ENCODE data around the gene TMEM200B. TPM values are rescaled to one million over a fixed set of nuclear protein-coding genes. Genes with fewer than 3 reads are reported as not detected.
"Not testable (repeated sequence)": the region's sequence is repeated elsewhere in the genome, so short reads cannot be mapped to it uniquely, and the experiment has no call there.

Gene TMEM200B
- total RNA-seq, 3 donors from 2014 or later: 4.5 to 21.0 (median 12.1) TPM

GRCh38 chr1:29112705-29113412, 10.8 kb downstream of the TMEM200B start:
- Histone ChIP-seq H3K9me3 (no peaks in the 10 kb centered on the region), H3K27ac (no peak overlapping the region), H3K36me3 (no peaks in the 10 kb centered on the region), H3K4me3 (no peak overlapping the region), H3K27me3 (no peaks in the 10 kb centered on the region), H3K4me1 (no peaks in the 10 kb centered on the region)
- TF ChIP-seq CTCF (IDR thresholded peaks at IDR 0.05) (no peak), POLR2A (IDR thresholded peaks at IDR 0.05) (no peak)
- DNase-seq (ENCODE audit: low spot score in 2 of 2): no peak
- intact Hi-C loops (cut with DNase I; ENCODE audit: low total_unique reads): no loop called here

- H3K4me1 ChIP-seq; H3K4me3 ChIP-seq; H3K27me3 ChIP-seq; H3K9me3 ChIP-seq; H3K36me3 ChIP-seq; H3K27ac ChIP-seq; DNase-seq (ENCODE audit: low spot score in 2 of 2); intact Hi-C loops (cut with DNase I; ENCODE audit: low total_unique reads): not testable (repeated sequence)
Observed at GRCh38 chr1:29108041-29108440, 15.7 kb downstream of the TMEM200B start.

GRCh38 chr1:29105822-29106221, 17.9 kb downstream of the TMEM200B start:
- no peak for DNase-seq (ENCODE audit: low spot score in 2 of 2)
- H3K27ac ChIP-seq: no peak overlapping the region
- H3K9me3 ChIP-seq: no peaks in the 10 kb centered on the region
- no peaks in the 10 kb centered on the region for H3K36me3 ChIP-seq
- no peaks in the 10 kb centered on the region for H3K27me3 ChIP-seq
- H3K4me3 ChIP-seq: no peak overlapping the region
- TF ChIP-seq CTCF (IDR thresholded peaks at IDR 0.05) (no peak), POLR2AphosphoS5 (IDR thresholded peaks at IDR 0.05) (no peak), POLR2A (IDR thresholded peaks at IDR 0.05) (no peak)
- intact Hi-C loops (cut with DNase I; ENCODE audit: low total_unique reads): no loop called here
- H3K4me1 ChIP-seq: no peaks in the 10 kb centered on the region

- no peak for DNase-seq (ENCODE audit: low spot score in 2 of 2)
- intact Hi-C loops (cut with DNase I; ENCODE audit: low total_unique reads): no loop called here
- Histone ChIP-seq H3K4me1 (no peaks in the 10 kb centered on the region), H3K36me3 (no peaks in the 10 kb centered on the region), H3K27ac (no peak overlapping the region), H3K27me3 (no peaks in the 10 kb centered on the region), H3K9me3 (no peaks in the 10 kb centered on the region), H3K4me3 (no peak overlapping the region)
- no peak for TF ChIP-seq POLR2A (IDR thresholded peaks at IDR 0.05)
- no peak for TF ChIP-seq CTCF (IDR thresholded peaks at IDR 0.05)
- TF ChIP-seq POLR2AphosphoS5 (IDR thresholded peaks at IDR 0.05): no peak
Observed at GRCh38 chr1:29100487-29100886, 23.2 kb downstream of the TMEM200B start.

- no peak for DNase-seq (ENCODE audit: low spot score in 2 of 2)
- intact Hi-C loops (cut with DNase I; ENCODE audit: low total_unique reads): no loop called here
- TF ChIP-seq POLR2AphosphoS5 (IDR thresholded peaks at IDR 0.05) (no peak), CTCF (IDR thresholded peaks at IDR 0.05) (no peak), POLR2A (IDR thresholded peaks at IDR 0.05) (no peak)
- Histone ChIP-seq H3K36me3 (no peaks in the 10 kb centered on the region), H3K27me3 (no peaks in the 10 kb centered on the region), H3K9me3 (no peaks in the 10 kb centered on the region), H3K4me3 (no peak overlapping the region), H3K27ac (no peak overlapping the region), H3K4me1 (no peaks in the 10 kb centered on the region)
Observed at GRCh38 chr1:29099286-29099685, 24.4 kb downstream of the TMEM200B start.
